ENCODE measurements around the gene HOXC13. TPM values are rescaled to one million over a fixed set of nuclear protein-coding genes. Genes with fewer than 3 reads are reported as not detected.
A peak's percentile ranks its signal among the peaks of the same experiment; 100 is the strongest.

HOXC13 gene
- total and polyA plus RNA-seq, 9 of the 15 experiments (the other 6 are each of a cell fraction or from before 2014, with no cell fraction given): 0.03 to 0.29 (median 0.17) TPM; not detected in 2

- no peak overlapping the region for H3K4me2 ChIP-seq (ENCODE audit: insufficient read depth, low read length)
- peaks cover 12% of the 10 kb centered on the region for H3K79me2 ChIP-seq (ENCODE audit: control insufficient read depth, insufficient read depth, low read length)
- H3K27me3 ChIP-seq (ENCODE audit: control insufficient read depth in 2 of 2, insufficient read depth in 2 of 2, low read length in 2 of 2): peaks cover 0 to 10% of the 10 kb centered on the region in 2 experiments; a peak in 2 of 5 replicates
- no peak for TF ChIP-seq TCF7L2 (IDR thresholded peaks at IDR 0.05; ENCODE audit: low read depth, low read length)
- TF ChIP-seq RNF219 (CRISPR knock-in tag; IDR thresholded peaks at IDR 0.05): no peak
- no peak for TF ChIP-seq EP300 (IDR thresholded peaks at IDR 0.05; ENCODE audit: low read length)
- TF ChIP-seq TAF1 (IDR thresholded peaks at IDR 0.05; ENCODE audit: control insufficient read depth, extremely low read depth, insufficient read depth, low read length, severe bottlenecking): no peak
- no peak for TF ChIP-seq ETV6 (IDR thresholded peaks at IDR 0.05; ENCODE audit: borderline replicate concordance in 1 of 2, low read depth in 2 of 2, low read length in 1 of 2)
- TF ChIP-seq ETV6 (CRISPR knock-in tag; IDR thresholded peaks at IDR 0.05; ENCODE audit: borderline replicate concordance): no peak
- TF ChIP-seq KAT2B (IDR thresholded peaks at IDR 0.05; ENCODE audit: low read depth, low read length): no peak
- no peak for TF ChIP-seq ZNF785 (CRISPR knock-in tag; IDR thresholded peaks at IDR 0.05)
- no peak for TF ChIP-seq IFI16 (CRISPR knock-in tag; IDR thresholded peaks at IDR 0.05)
- no peak for TF ChIP-seq KDM2B (CRISPR knock-in tag; IDR thresholded peaks at IDR 0.05)
- TF ChIP-seq REST (IDR thresholded peaks at IDR 0.05; ENCODE audit: borderline replicate concordance): no peak
- TF ChIP-seq REST (CRISPR knock-in tag; IDR thresholded peaks at IDR 0.05; ENCODE audit: low read depth): no peak
- no peak for TF ChIP-seq GTF2B (IDR thresholded peaks at IDR 0.05; ENCODE audit: extremely low read depth, insufficient read length)
Observed at GRCh38 chr12:53991077-53991460, 52.4 kb downstream of the HOXC13 start.

More at GRCh38 chr12:53991077-53991460, 52.4 kb downstream of the HOXC13 start:
- H4K20me1 ChIP-seq (replicated peaks; ENCODE audit: control insufficient read depth, insufficient read depth, low read length): no peaks in the 10 kb centered on the region
- intact Hi-C loops (cut with micrococcal nuclease) (no loop called here), in situ Hi-C loops (cut with MboI) (no loop called here)
- BruUV-seq (replicated peaks): no TSS peak
- ChIA-PET CTCF (ENCODE audit: low intra/inter-chr PET ratio) (no interaction called here), POLR2A (interaction anchor here (0.6 to 2.9 kb wide), 6 partner anchors 9 to 211 kb away, joined by 3 to 20 read pairs (median 4); partner anchors contain the start of gene HOXC9)
- H2AFZ ChIP-seq (ENCODE audit: low read depth, low read length): no peak overlapping the region
- no peaks in the 10 kb centered on the region for H3K36me3 ChIP-seq (ENCODE audit: control insufficient read depth, insufficient read depth, low read length)
- ATAC-seq: no peak
- no peaks in the 10 kb centered on the region for H3K9me3 ChIP-seq (replicated peaks; ENCODE audit: control insufficient read depth, insufficient read depth, low read depth, low read length)
- peak overlapping the region in 1 of 2 experiments; percentile 63; a peak in 2 of 4 replicates for H3K9ac ChIP-seq (ENCODE audit: insufficient read depth in 1 of 2, low read depth in 2 of 2, low read length in 2 of 2)
- H3K27ac ChIP-seq (ENCODE audit: extremely low read depth, low read depth, low read length): no peak overlapping the region
- H3K4me3 ChIP-seq: no peak overlapping the region
- H3K4me1 ChIP-seq (replicated peaks in 1 of 2; ENCODE audit: control insufficient read depth in 2 of 2, insufficient read depth in 2 of 2, low read length in 2 of 2): peaks cover 43 to 50% of the 10 kb centered on the region in 2 experiments
- FAIRE-seq: no peak
- DNase-seq (ENCODE audit: extremely low read depth in 1 of 4, low spot score in 3 of 4): no peak
- no peaks in the 10 kb centered on the region for H3K9me1 ChIP-seq (ENCODE audit: control insufficient read depth, insufficient read depth, low read length)
- 22% methylated on average over 8 of the region's 8 CpGs for WGBS (ENCODE audit: insufficient coverage, low coverage, missing lambda C conversion rate)

Data from K562 (cell line).